ENCODE data around the gene DOCK11.
A peak's percentile ranks its signal among the peaks of the same experiment; 100 is the strongest.

The DOCK11 gene

GRCh38 chrX:118536687-118537461 is 41.3 kb downstream of the DOCK11 start:
- no peak for TF ChIP-seq POLR2AphosphoS5 (IDR thresholded peaks at IDR 0.05; ENCODE audit: low read depth, low read length)
- no peak for TF ChIP-seq POLR2A (IDR thresholded peaks at IDR 0.05; ENCODE audit: low read depth, low read length)
- DNase-seq (ENCODE audit: insufficient read length) (no peak), FAIRE-seq (peak; percentile 78)

GRCh38 chrX:118538386-118538785 is 42.8 kb downstream of the DOCK11 start:
- TF ChIP-seq POLR2AphosphoS5 (IDR thresholded peaks at IDR 0.05; ENCODE audit: low read depth, low read length) (no peak), POLR2A (IDR thresholded peaks at IDR 0.05; ENCODE audit: low read depth, low read length) (no peak), TAF1 (IDR thresholded peaks at IDR 0.05; ENCODE audit: borderline replicate concordance, low read depth, low read length) (no peak)

GRCh38 chrX:118540342-118540741 is 44.7 kb downstream of the DOCK11 start:
- DNase-seq (ENCODE audit: insufficient read length) (no peak), FAIRE-seq (no peak)
- TF ChIP-seq TAF1 (IDR thresholded peaks at IDR 0.05; ENCODE audit: borderline replicate concordance, low read depth, low read length) (no peak), POLR2AphosphoS5 (IDR thresholded peaks at IDR 0.05; ENCODE audit: low read depth, low read length) (no peak), POLR2A (IDR thresholded peaks at IDR 0.05; ENCODE audit: low read depth, low read length) (no peak)

More at GRCh38 chrX:118538386-118538785, 42.8 kb downstream of the DOCK11 start:
- FAIRE-seq: peak; percentile 76
- DNase-seq (ENCODE audit: insufficient read length): no peak

GRCh38 chrX:118541482-118541881 is 45.9 kb downstream of the DOCK11 start:
- FAIRE-seq: no peak
- no peak for DNase-seq (ENCODE audit: insufficient read length)
- TF ChIP-seq POLR2A (IDR thresholded peaks at IDR 0.05; ENCODE audit: low read depth, low read length) (no peak), POLR2AphosphoS5 (IDR thresholded peaks at IDR 0.05; ENCODE audit: low read depth, low read length) (no peak), TAF1 (IDR thresholded peaks at IDR 0.05; ENCODE audit: borderline replicate concordance, low read depth, low read length) (no peak)

GRCh38 chrX:118545510-118545909 is 49.9 kb downstream of the DOCK11 start:
- FAIRE-seq: no peak
- DNase-seq (ENCODE audit: insufficient read length): no peak
- no peak for TF ChIP-seq TAF1 (IDR thresholded peaks at IDR 0.05; ENCODE audit: borderline replicate concordance, low read depth, low read length)
- TF ChIP-seq POLR2A (IDR thresholded peaks at IDR 0.05; ENCODE audit: low read depth, low read length): no peak
- TF ChIP-seq POLR2AphosphoS5 (IDR thresholded peaks at IDR 0.05; ENCODE audit: low read depth, low read length): no peak

GRCh38 chrX:118548841-118549240 is 53.2 kb downstream of the DOCK11 start:
- FAIRE-seq (no peak), DNase-seq (ENCODE audit: insufficient read length) (no peak)
- TF ChIP-seq POLR2A (IDR thresholded peaks at IDR 0.05; ENCODE audit: low read depth, low read length) (no peak), POLR2AphosphoS5 (IDR thresholded peaks at IDR 0.05; ENCODE audit: low read depth, low read length) (no peak), TAF1 (IDR thresholded peaks at IDR 0.05; ENCODE audit: borderline replicate concordance, low read depth, low read length) (no peak)

- no peak for DNase-seq (ENCODE audit: insufficient read length)
- FAIRE-seq: no peak
- no peak for TF ChIP-seq POLR2A (IDR thresholded peaks at IDR 0.05; ENCODE audit: low read depth, low read length)
- no peak for TF ChIP-seq TAF1 (IDR thresholded peaks at IDR 0.05; ENCODE audit: borderline replicate concordance, low read depth, low read length)
- no peak for TF ChIP-seq POLR2AphosphoS5 (IDR thresholded peaks at IDR 0.05; ENCODE audit: low read depth, low read length)
Measured at GRCh38 chrX:118550792-118551191, 55.2 kb downstream of the DOCK11 start.

- DNase-seq (ENCODE audit: insufficient read length) (no peak), FAIRE-seq (no peak)
- TF ChIP-seq TAF1 (IDR thresholded peaks at IDR 0.05; ENCODE audit: borderline replicate concordance, low read depth, low read length) (no peak), POLR2AphosphoS5 (IDR thresholded peaks at IDR 0.05; ENCODE audit: low read depth, low read length) (no peak), POLR2A (IDR thresholded peaks at IDR 0.05; ENCODE audit: low read depth, low read length) (no peak)
Measured at GRCh38 chrX:118551426-118551825, 55.8 kb downstream of the DOCK11 start.

- no peak for TF ChIP-seq TAF1 (IDR thresholded peaks at IDR 0.05; ENCODE audit: borderline replicate concordance, low read depth, low read length)
- no peak for TF ChIP-seq POLR2A (IDR thresholded peaks at IDR 0.05; ENCODE audit: low read depth, low read length)
- FAIRE-seq (no peak), DNase-seq (ENCODE audit: insufficient read length) (no peak)
Measured at GRCh38 chrX:118552121-118552900, 56.7 kb downstream of the DOCK11 start.

GRCh38 chrX:118553042-118553710 is 57.6 kb downstream of the DOCK11 start:
- DNase-seq (ENCODE audit: insufficient read length) (no peak), FAIRE-seq (no peak)
- TF ChIP-seq POLR2A (IDR thresholded peaks at IDR 0.05; ENCODE audit: low read depth, low read length) (no peak), TAF1 (IDR thresholded peaks at IDR 0.05; ENCODE audit: borderline replicate concordance, low read depth, low read length) (no peak), POLR2AphosphoS5 (IDR thresholded peaks at IDR 0.05; ENCODE audit: low read depth, low read length) (no peak)

GRCh38 chrX:118554511-118554910 is 58.9 kb downstream of the DOCK11 start:
- no peak for TF ChIP-seq POLR2A (IDR thresholded peaks at IDR 0.05; ENCODE audit: low read depth, low read length)
- TF ChIP-seq TAF1 (IDR thresholded peaks at IDR 0.05; ENCODE audit: borderline replicate concordance, low read depth, low read length): no peak
- TF ChIP-seq POLR2AphosphoS5 (IDR thresholded peaks at IDR 0.05; ENCODE audit: low read depth, low read length): no peak
- DNase-seq (ENCODE audit: insufficient read length) (no peak), FAIRE-seq (no peak)
